HG02642 (cell line): ENCODE measurements around the gene LAMTOR4.
"Not testable (repeated sequence)": the region's sequence is repeated elsewhere in the genome, so short reads cannot be mapped to it uniquely, and the experiment has no call there.

Source experiments
- ATAC-seq: cut with Tn5 transposase; IDR thresholded peaks from one replicate; pipeline ENCODE4 v1.9.1; 2021; ENCODE audit warnings: mild to moderate bottlenecking; ENCODE audit not compliant: unreplicated experiment, poor library complexity

Gene LAMTOR4

DNA sequence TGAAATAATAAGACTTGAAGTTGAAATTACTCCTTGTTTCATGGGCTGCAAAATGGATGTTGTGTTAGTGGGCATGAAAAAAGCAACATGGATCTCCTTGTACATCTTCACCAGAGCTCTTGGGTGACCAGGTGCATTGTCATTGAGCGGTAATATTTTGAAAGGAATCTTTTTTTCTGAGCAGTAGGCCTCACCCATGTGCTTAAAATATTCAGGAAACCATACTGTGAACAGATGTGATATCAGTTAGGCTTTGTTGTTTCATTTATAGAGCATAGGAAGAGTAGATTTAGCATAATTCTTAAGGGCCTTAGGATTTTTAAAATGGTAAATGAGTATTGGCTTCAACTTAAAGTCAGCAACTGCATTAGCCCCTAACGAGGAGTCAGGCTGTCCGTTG is 44.3 kb downstream of the LAMTOR4 start:
- ATAC-seq, result no peak

GRCh38 chr7:100195222-100195621 is 46.5 kb downstream of the LAMTOR4 start:
- no peak for ATAC-seq

DNA sequence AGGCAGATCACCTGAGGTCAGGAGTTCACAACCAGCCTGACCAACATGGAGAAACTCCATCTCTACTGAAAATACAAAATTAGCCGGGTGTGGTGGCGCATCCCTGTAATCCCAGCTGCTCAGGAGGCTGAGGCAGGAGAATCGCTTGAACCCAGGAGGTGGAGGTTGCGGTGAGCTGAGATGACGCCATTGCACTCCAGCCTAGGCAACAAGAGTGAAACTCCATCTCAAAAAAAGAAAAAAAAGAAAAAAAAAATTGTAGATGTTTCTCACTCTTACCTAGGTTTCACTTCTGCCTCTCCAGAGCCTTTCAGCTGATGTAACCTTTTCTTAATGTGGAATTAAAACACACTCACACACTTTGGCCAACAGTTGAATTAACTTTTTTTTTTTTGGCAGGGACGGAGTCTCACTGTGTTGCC is 47.2 kb downstream of the LAMTOR4 start:
- ATAC-seq, result not testable (repeated sequence)

- no peak for ATAC-seq
Measured at GRCh38 chr7:100198266-100198665, 49.5 kb downstream of the LAMTOR4 start.

DNA sequence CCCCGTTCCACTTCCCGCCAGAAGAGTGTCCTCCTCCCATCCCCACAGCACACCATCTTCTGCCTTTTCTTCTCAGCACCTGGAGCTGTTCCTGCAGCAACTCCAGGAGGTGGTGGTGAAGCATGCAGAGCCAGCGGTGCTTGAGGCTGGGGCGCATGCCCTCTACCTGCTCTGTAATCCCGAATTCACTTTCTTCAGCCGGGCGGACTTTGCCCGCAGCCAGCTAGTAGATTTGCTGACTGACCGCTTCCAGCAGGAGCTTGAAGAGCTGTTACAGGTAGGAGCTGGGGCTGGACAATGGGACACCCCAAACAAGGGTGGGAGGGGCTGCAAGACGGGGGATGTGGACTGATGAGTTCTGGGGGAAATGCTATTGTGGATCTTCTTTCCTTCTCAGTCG is 52.0 kb downstream of the LAMTOR4 start:
- ATAC-seq, result no peak
